ENCODE measurements around the gene SEMA3A. TPM values are rescaled to one million over a fixed set of nuclear protein-coding genes. Genes with fewer than 3 reads are reported as not detected.

The SEMA3A gene
- total and polyA plus RNA-seq, 2 of the 4 experiments (the other 2 are of a cell fraction) = 31.2 to 213 TPM

DNA sequence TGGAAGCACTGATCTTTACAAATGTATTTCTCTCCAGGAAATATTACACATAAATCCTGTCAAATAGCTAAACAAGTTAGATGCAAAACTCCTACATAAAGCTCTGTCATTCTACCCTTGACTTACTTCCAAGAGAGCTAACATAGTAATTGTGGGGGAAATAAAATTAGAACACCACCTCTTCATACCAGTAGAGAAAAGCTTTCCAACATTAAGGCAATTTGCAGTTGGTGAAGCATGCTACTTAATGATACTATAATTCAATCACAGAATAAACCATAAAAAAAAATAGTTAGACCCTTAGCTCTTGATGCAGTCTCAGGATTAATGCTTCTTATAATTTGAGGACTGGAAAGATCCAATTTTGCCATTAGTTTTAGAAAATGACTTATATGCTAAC lies 35.2 kb downstream of the SEMA3A start:
- Histone ChIP-seq H4K5ac (ENCODE audit: low read depth, low read length) (no peak overlapping the region), H3K23ac (ENCODE audit: low read depth, low read length) (no peak overlapping the region), H2BK15ac (ENCODE audit: low read depth, low read length) (no peak overlapping the region), H3K9ac (ENCODE audit: low read depth, low read length) (no peak overlapping the region), H2BK5ac (ENCODE audit: low read depth, low read length, poor library complexity, severe bottlenecking) (no peak overlapping the region), H2AK5ac (ENCODE audit: low read depth, low read length) (no peak overlapping the region), H3K36me3 (ENCODE audit: control insufficient read depth, insufficient read depth, low read length) (peaks cover 1% of the 10 kb centered on the region; the same call in 1 of the 2 replicates), H3K4me1 (ENCODE audit: control insufficient read depth, insufficient read depth, low read length) (peaks cover 3% of the 10 kb centered on the region), H4K20me1 (ENCODE audit: insufficient read depth, low read length) (peaks cover 2% of the 10 kb centered on the region; the same call in 1 of the 2 replicates), H3K79me1 (ENCODE audit: low read depth in 1 of 2, low read length in 2 of 2) (peaks cover 14 to 38% of the 10 kb centered on the region in 2 experiments), H3K14ac (replicated peaks; ENCODE audit: low read depth, low read length) (no peak overlapping the region), H2BK120ac (ENCODE audit: low read depth, low read length) (no peak overlapping the region), H2AFZ (replicated peaks; ENCODE audit: low read length, poor library complexity) (no peak overlapping the region), H3K4ac (ENCODE audit: low read depth, low read length) (no peak overlapping the region), H3K4me3 (ENCODE audit: insufficient read depth, low read depth, low read length) (no peak overlapping the region), H4K91ac (ENCODE audit: insufficient read depth, low read depth, low read length) (no peak overlapping the region), H3K9me3 (ENCODE audit: control insufficient read depth, insufficient read depth, low read length) (no peaks in the 10 kb centered on the region), H3K27me3 (ENCODE audit: control insufficient read depth, insufficient read depth, low read length) (no peaks in the 10 kb centered on the region), H4K8ac (ENCODE audit: low read depth in 2 of 2, low read length in 2 of 2) (no peak overlapping the region), H3K27ac (ENCODE audit: insufficient read depth, low read length) (no peak overlapping the region), H3K56ac (ENCODE audit: extremely low read depth, insufficient read depth, low read length) (no peak overlapping the region), H3K9me1 (ENCODE audit: insufficient read depth, low read length) (no peaks in the 10 kb centered on the region), H2BK20ac (ENCODE audit: low read depth, low read length) (no peak overlapping the region), H3K4me2 (ENCODE audit: low read depth, low read length) (no peak overlapping the region), H3K18ac (ENCODE audit: low read depth, low read length) (no peak overlapping the region), H2AK9ac (replicated peaks; ENCODE audit: low read depth, low read length, poor library complexity) (no peak overlapping the region)
- dilution Hi-C loops (cut with HindIII; ENCODE audit: low sequenced_read_pairs, unreplicated experiment) (no loop called here), in situ Hi-C loops (cut with MboI; ENCODE audit: low sequenced_read_pairs) (no loop called here), intact Hi-C loops (cut with micrococcal nuclease) (no loop called here)
- TF ChIP-seq RCOR1 (IDR thresholded peaks at IDR 0.05; ENCODE audit: insufficient replicate concordance, low read length) (no peak), BHLHE40 (IDR thresholded peaks at IDR 0.05; ENCODE audit: low read depth, low read length) (no peak), RAD21 (IDR thresholded peaks at IDR 0.05; ENCODE audit: low read length) (no peak), SMC3 (IDR thresholded peaks at IDR 0.05; ENCODE audit: low read depth, low read length) (no peak), MXI1 (IDR thresholded peaks at IDR 0.05; ENCODE audit: borderline replicate concordance, low read depth, low read length) (no peak), NFE2L2 (IDR thresholded peaks at IDR 0.05; ENCODE audit: low read depth, low read length) (no peak), FOS (IDR thresholded peaks at IDR 0.05; ENCODE audit: low read depth, low read length) (no peak), CEBPB (IDR thresholded peaks at IDR 0.05; ENCODE audit: low read depth, low read length) (no peak), RFX5 (IDR thresholded peaks at IDR 0.05; ENCODE audit: low read depth, low read length) (no peak), CHD1 (IDR thresholded peaks at IDR 0.05; ENCODE audit: low read depth, low read length) (no peak), CTCF (conservative IDR thresholded peaks at IDR 0.05; ENCODE audit: low read depth, low read length) (no peak), ELK1 (IDR thresholded peaks at IDR 0.05; ENCODE audit: borderline replicate concordance, low read depth, low read length) (no peak), MAFK (IDR thresholded peaks at IDR 0.05; ENCODE audit: low read depth, low read length) (no peak), USF2 (IDR thresholded peaks at IDR 0.05; ENCODE audit: low read depth, low read length) (no peak), MAZ (IDR thresholded peaks at IDR 0.05; ENCODE audit: borderline replicate concordance, low read depth, low read length) (no peak)
- no peak for ATAC-seq (ENCODE audit: low read depth)
- no TSS peak for BruUV-seq (replicated peaks)
- POLR2A ChIA-PET (ENCODE audit: unreplicated experiment) = no interaction called here
- DNase-seq = no peak
- CTCF ChIA-PET = no interaction called here
